Activated CD8-positive, alpha-beta T cell treated with anti-CD3 and anti-CD28 coated beads for 36 hours (primary cell): ENCODE measurements around the gene RPL39. TPM values are rescaled to one million over a fixed set of nuclear protein-coding genes. Genes with fewer than 3 reads are reported as not detected.

ENCODE experiments used
- ATAC-seq: fragments of 200-7000 bp; cut with Tn5 transposase; one replicate; pipeline ENCODE4 v1.10.0; 2021; ENCODE audit warnings: mild to moderate bottlenecking, moderate library complexity
- CTCF ChIA-PET: fragments of 350-600 bp; sonication (Branson Sonifier 250); formaldehyde crosslinking; loops from one replicate; lab custom pipeline; 2021; ENCODE audit warnings: antibody characterized with exemption; lab: Charles Lee
- POLR2A ChIA-PET: fragments of 350-600 bp; sonication (Branson Sonifier 250); formaldehyde crosslinking; loops from one replicate; lab custom pipeline; 2021; ENCODE audit warnings: antibody characterized with exemption; lab: Charles Lee
- DNase-seq: peaks from one replicate; pipeline ENCODE4 v3.0.0-alpha.2; 2020
- H3K27ac Mint-ChIP-seq: one replicate; pipeline ENCODE4 v1.8.0; 2021; ENCODE audit warnings: mild to moderate bottlenecking, mixed read lengths
- H3K27me3 Mint-ChIP-seq: one replicate; pipeline ENCODE4 v1.8.0; 2021; ENCODE audit warnings: mixed read lengths
- H3K36me3 Mint-ChIP-seq: one replicate; pipeline ENCODE4 v1.8.0; 2021; ENCODE audit warnings: low read depth, mixed read lengths
- H3K4me1 Mint-ChIP-seq: one replicate; pipeline ENCODE4 v1.8.0; 2021; ENCODE audit warnings: low read depth, mixed read lengths
- H3K4me3 Mint-ChIP-seq: one replicate; pipeline ENCODE4 v1.8.0; 2021; ENCODE audit warnings: mild to moderate bottlenecking, moderate library complexity, mixed read lengths
- H3K9me3 Mint-ChIP-seq: one replicate; pipeline ENCODE4 v1.8.0; 2021; ENCODE audit warnings: mixed read lengths
- intact Hi-C: fragments of 100-400 bp; cut with micrococcal nuclease; formaldehyde crosslinking; loops from one replicate; pipeline ENCODE4 v1.10.0; 2022
- total RNA-seq, 2 experiments: library from RNA; stranded (reverse); gene quantifications; one replicate each; pipeline ENCODE4 v1.2.3, GENCODE V29; 2021
- TF ChIP-seq, protein P1 (sequence below): fragments of 200-600 bp; IDR thresholded peaks from one replicate; pipeline ENCODE4 v1.8.0; 2022; ENCODE audit warnings: antibody characterized with exemption, mild to moderate bottlenecking

RPL39 gene
- total RNA-seq, 2 experiments from 2014 or later, result 2,778 to 2,808 TPM

- Mint-ChIP-seq H3K4me3 (peak within 1 kb of the TSS; percentile 65), H3K9me3 (no peaks in the 10 kb centered on the region)
Observed at GRCh38 chrX:119757979-119758730, 33.3 kb downstream of the RPL39 start, which contains the start of gene SOWAHD. SOWAHD (plus strand) TSS chrX:119758588; CDS start chrX:119758668, 80 bp downstream.

GRCh38 chrX:119757646-119757978, 33.8 kb downstream of the RPL39 start:
- CTCF ChIA-PET, result interaction anchor here (0.6 to 2.7 kb wide), 6 partner anchors 8 to 113 kb away, joined by 3 to 7 read pairs (median 3); no protein-coding TSS in a partner anchor
- H3K36me3 Mint-ChIP-seq, result no peaks in the 10 kb centered on the region
- TF ChIP-seq, protein P1, sequence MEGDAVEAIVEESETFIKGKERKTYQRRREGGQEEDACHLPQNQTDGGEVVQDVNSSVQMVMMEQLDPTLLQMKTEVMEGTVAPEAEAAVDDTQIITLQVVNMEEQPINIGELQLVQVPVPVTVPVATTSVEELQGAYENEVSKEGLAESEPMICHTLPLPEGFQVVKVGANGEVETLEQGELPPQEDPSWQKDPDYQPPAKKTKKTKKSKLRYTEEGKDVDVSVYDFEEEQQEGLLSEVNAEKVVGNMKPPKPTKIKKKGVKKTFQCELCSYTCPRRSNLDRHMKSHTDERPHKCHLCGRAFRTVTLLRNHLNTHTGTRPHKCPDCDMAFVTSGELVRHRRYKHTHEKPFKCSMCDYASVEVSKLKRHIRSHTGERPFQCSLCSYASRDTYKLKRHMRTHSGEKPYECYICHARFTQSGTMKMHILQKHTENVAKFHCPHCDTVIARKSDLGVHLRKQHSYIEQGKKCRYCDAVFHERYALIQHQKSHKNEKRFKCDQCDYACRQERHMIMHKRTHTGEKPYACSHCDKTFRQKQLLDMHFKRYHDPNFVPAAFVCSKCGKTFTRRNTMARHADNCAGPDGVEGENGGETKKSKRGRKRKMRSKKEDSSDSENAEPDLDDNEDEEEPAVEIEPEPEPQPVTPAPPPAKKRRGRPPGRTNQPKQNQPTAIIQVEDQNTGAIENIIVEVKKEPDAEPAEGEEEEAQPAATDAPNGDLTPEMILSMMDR, result no peak
- POLR2A ChIA-PET, result interaction anchor here (1.6 to 5.0 kb wide), 5 partner anchors 30 to 113 kb away, joined by 7 to 23 read pairs (median 14); partner anchors contain the start of genes NDUFA1, RNF113A, RPL39 and SEPTIN6
- H3K4me1 Mint-ChIP-seq, result peaks cover 46% of the 10 kb centered on the region
- H3K27me3 Mint-ChIP-seq, result no peaks in the 10 kb centered on the region
- peak overlapping the region; percentile 65 for H3K4me3 Mint-ChIP-seq
- intact Hi-C loops, result loop anchor here (10.0 kb wide), 2 partner anchors 63 to 153 kb away; partner anchors contain the start of genes NKRF and SEPTIN6
- ATAC-seq (no peak), DNase-seq (no peak)
- peak overlapping the region; percentile 94 for H3K27ac Mint-ChIP-seq
- H3K9me3 Mint-ChIP-seq, result no peaks in the 10 kb centered on the region

More at GRCh38 chrX:119757979-119758730, 33.3 kb downstream of the RPL39 start, which contains the start of gene SOWAHD:
- H3K36me3 Mint-ChIP-seq, result no peaks in the 10 kb centered on the region
- DNase-seq, result peak; percentile 14
- TF ChIP-seq, protein P1, result no peak
- H3K27ac Mint-ChIP-seq, result peak within 1 kb of the TSS; percentile 94
- ATAC-seq, result peak; percentile 9
- intact Hi-C loops, result loop anchor here (10.0 kb wide), 2 partner anchors 63 to 153 kb away; partner anchors contain the start of genes NKRF and SEPTIN6
- no peaks in the 10 kb centered on the region for H3K27me3 Mint-ChIP-seq
- H3K4me1 Mint-ChIP-seq, result peaks cover 46% of the 10 kb centered on the region
- CTCF ChIA-PET, result interaction anchor here (0.6 to 2.7 kb wide), 7 partner anchors 9 to 112 kb away, joined by 3 to 7 read pairs (median 3); partner anchors contain the start of gene RPL39
- POLR2A ChIA-PET, result interaction anchor here (1.0 to 5.0 kb wide), 7 partner anchors 27 to 113 kb away, joined by 3 to 23 read pairs (median 7); partner anchors contain the start of genes NDUFA1, RNF113A, RPL39 and SEPTIN6

- no peaks in the 10 kb centered on the region for H3K9me3 Mint-ChIP-seq
- intact Hi-C loops, result loop anchor here (10.0 kb wide), 2 partner anchors 62 to 152 kb away; partner anchors contain the start of genes NKRF and SEPTIN6
- H3K27ac Mint-ChIP-seq, result peak overlapping the region; percentile 94
- peak overlapping the region; percentile 65 for H3K4me3 Mint-ChIP-seq
- TF ChIP-seq, protein P1, result no peak
- DNase-seq, result peak; percentile 32
- no peaks in the 10 kb centered on the region for H3K36me3 Mint-ChIP-seq
- ATAC-seq, result no peak
- CTCF ChIA-PET, result interaction anchor here (0.9 to 1.5 kb wide), 5 partner anchors 8 to 274 kb away, joined by 3 to 5 read pairs (median 3); no protein-coding TSS in a partner anchor
- POLR2A ChIA-PET, result interaction anchor here (1.1 to 5.0 kb wide), 8 partner anchors 11 to 114 kb away, joined by 3 to 23 read pairs (median 7); partner anchors contain the start of genes NDUFA1, RNF113A, RPL39 and SEPTIN6
- peaks cover 46% of the 10 kb centered on the region for H3K4me1 Mint-ChIP-seq
- no peaks in the 10 kb centered on the region for H3K27me3 Mint-ChIP-seq
Observed at GRCh38 chrX:119756926-119757635, 34.3 kb downstream of the RPL39 start.

- ChIA-PET CTCF (interaction anchor here (1.1 to 1.5 kb wide), 3 partner anchors 72 to 273 kb away, joined by 3 to 5 read pairs (median 3); no protein-coding TSS in a partner anchor), POLR2A (interaction anchor here (0.6 to 5.0 kb wide), 10 partner anchors 10 to 115 kb away, joined by 3 to 23 read pairs (median 6); partner anchors contain the start of genes NDUFA1, RNF113A, RPL39 and SEPTIN6)
- Mint-ChIP-seq H3K27ac (peak overlapping the region; percentile 94), H3K27me3 (no peaks in the 10 kb centered on the region), H3K4me1 (peaks cover 48% of the 10 kb centered on the region), H3K36me3 (peaks cover 1% of the 10 kb centered on the region), H3K4me3 (peak overlapping the region; percentile 63), H3K9me3 (no peaks in the 10 kb centered on the region)
- TF ChIP-seq, protein P1, result no peak
- intact Hi-C loops, result loop anchor here (10.0 kb wide), 2 partner anchors 61 to 151 kb away; partner anchors contain the start of genes NKRF and SEPTIN6
- ATAC-seq, result peak; percentile 63
- peak; percentile 81 for DNase-seq
Observed at GRCh38 chrX:119755981-119756533, 35.4 kb downstream of the RPL39 start.
